HEK293T (cell line): ENCODE results near the gene NUP37.

Source experiments
- CTCF ChIA-PET: fragments of 350-600 bp; formaldehyde crosslinking; extraction: SDS; loops from one replicate; lab custom pipeline; 2021; ENCODE audit warnings: antibody characterized with exemption, inconsistent platforms; lab: Yijun Ruan, JAX
- POLR2A ChIA-PET: fragments of 350-600 bp; formaldehyde crosslinking; extraction: SDS; loops from one replicate; lab custom pipeline; 2020; ENCODE audit warnings: antibody characterized with exemption, inconsistent platforms; lab: Yijun Ruan, JAX
- DNase-seq: peaks from one replicate; pipeline ENCODE4 v3.0.0; 2012; ENCODE audit warnings: mixed read lengths; ENCODE audit errors: extremely low spot score
- ARNT ChIP-seq: fragments of 450-650 bp; IDR thresholded peaks from 2 replicates; pipeline ENCODE4 v1.6.1; 2017; ENCODE audit warnings: mild to moderate bottlenecking
- BHLHE40 ChIP-seq: fragments of 450-650 bp; IDR thresholded peaks from 2 replicates; pipeline ENCODE4 v1.6.1; 2016; ENCODE audit warnings: mild to moderate bottlenecking, moderate library complexity, borderline replicate concordance
- CTBP1 ChIP-seq: fragments of 450-650 bp; IDR thresholded peaks from 2 replicates; pipeline ENCODE4 v1.6.1; 2016; ENCODE audit warnings: borderline replicate concordance
- ELF4 ChIP-seq: fragments of 450-650 bp; IDR thresholded peaks from 2 replicates; pipeline ENCODE4 v1.6.1; 2017; ENCODE audit warnings: antibody characterized with exemption
- FOXA1 ChIP-seq: fragments of 450-650 bp; IDR thresholded peaks from 2 replicates; pipeline ENCODE4 v1.6.1; 2016; ENCODE audit warnings: mild to moderate bottlenecking
- FOXK2 ChIP-seq: fragments of 450-650 bp; IDR thresholded peaks from 2 replicates; pipeline ENCODE4 v1.6.1; 2016; ENCODE audit warnings: mild to moderate bottlenecking
- FOXM1 ChIP-seq: fragments of 450-650 bp; IDR thresholded peaks from 2 replicates; pipeline ENCODE4 v1.6.1; 2017; ENCODE audit warnings: mild to moderate bottlenecking, borderline replicate concordance
- HDGF ChIP-seq: fragments of 450-650 bp; IDR thresholded peaks from 2 replicates; pipeline ENCODE4 v1.6.1; 2017; ENCODE audit warnings: antibody characterized with exemption, borderline replicate concordance
- L3MBTL2 ChIP-seq: fragments of 450-650 bp; conservative IDR thresholded peaks from 2 replicates; pipeline ENCODE4 v1.6.1; 2016; ENCODE audit warnings: mild to moderate bottlenecking
- LEF1 ChIP-seq: fragments of 450-650 bp; IDR thresholded peaks from 2 replicates; pipeline ENCODE4 v1.6.1; 2017; ENCODE audit warnings: mild to moderate bottlenecking, borderline replicate concordance
- NFRKB ChIP-seq: fragments of 450-650 bp; IDR thresholded peaks from 2 replicates; pipeline ENCODE4 v1.6.1; 2016; ENCODE audit warnings: mild to moderate bottlenecking, moderate library complexity
- PKNOX1 ChIP-seq: fragments of 450-650 bp; IDR thresholded peaks from 2 replicates; pipeline ENCODE4 v1.6.1; 2016
- SP1 ChIP-seq: fragments of 450-650 bp; IDR thresholded peaks from 2 replicates; pipeline ENCODE4 v1.6.1; 2017
- SUZ12 ChIP-seq: fragments of 450-650 bp; IDR thresholded peaks from 2 replicates; pipeline ENCODE4 v1.6.1; 2016; ENCODE audit warnings: mild to moderate bottlenecking
- TARDBP ChIP-seq: fragments of 450-650 bp; IDR thresholded peaks from 2 replicates; pipeline ENCODE4 v1.6.1; 2016
- ZNF384 ChIP-seq: fragments of 450-650 bp; IDR thresholded peaks from 2 replicates; pipeline ENCODE4 v1.6.1; 2016

The NUP37 gene

GRCh38 chr12:102069707-102070106 is 50.2 kb downstream of the NUP37 start:
- TF ChIP-seq PKNOX1 (no peak), L3MBTL2 (no peak), FOXM1 (no peak), CTBP1 (no peak), LEF1 (no peak), HDGF (no peak), ELF4 (no peak), ARNT (no peak), BHLHE40 (no peak), FOXK2 (no peak), SUZ12 (no peak), ZNF384 (no peak), FOXA1 (no peak)
- CTCF ChIA-PET, result interaction anchor here (0.8 kb wide), 1 partner anchor 26 kb away, joined by 3 read pairs; no protein-coding TSS in a partner anchor
- DNase-seq, result no peak
- POLR2A ChIA-PET, result interaction anchor here (1.0 kb wide), 1 partner anchor 8 kb away, joined by 3 read pairs; the partner anchor contains the start of gene WASHC3

GRCh38 chr12:102067574-102068258 is 52.2 kb downstream of the NUP37 start:
- no peak for DNase-seq
- ChIA-PET POLR2A (no interaction called here), CTCF (no interaction called here)
- no peak for TF ChIP-seq L3MBTL2
- TF ChIP-seq NFRKB, result no peak
- TF ChIP-seq LEF1, result no peak
- TF ChIP-seq HDGF, result no peak
- no peak for TF ChIP-seq FOXK2
- TF ChIP-seq ELF4, result no peak
- no peak for TF ChIP-seq PKNOX1
- no peak for TF ChIP-seq SUZ12
- no peak for TF ChIP-seq BHLHE40
- no peak for TF ChIP-seq SP1
- no peak for TF ChIP-seq FOXA1

- CTCF ChIA-PET, result no interaction called here
- POLR2A ChIA-PET, result no interaction called here
- no peak for TF ChIP-seq ELF4
- TF ChIP-seq FOXK2, result no peak
- TF ChIP-seq L3MBTL2, result no peak
- TF ChIP-seq ZNF384, result no peak
- TF ChIP-seq PKNOX1, result no peak
- TF ChIP-seq LEF1, result no peak
- TF ChIP-seq NFRKB, result no peak
- no peak for TF ChIP-seq CTBP1
- no peak for TF ChIP-seq SP1
- no peak for TF ChIP-seq SUZ12
- TF ChIP-seq FOXM1, result no peak
Observed at GRCh38 chr12:102064476-102064875, 55.4 kb downstream of the NUP37 start.

GRCh38 chr12:102063069-102063468 is 56.8 kb downstream of the NUP37 start:
- CTCF ChIA-PET, result no interaction called here
- no peak for DNase-seq
- no peak for TF ChIP-seq CTBP1
- TF ChIP-seq LEF1, result no peak
- TF ChIP-seq NFRKB, result no peak
- TF ChIP-seq TARDBP, result no peak
- no peak for TF ChIP-seq FOXA1
- no peak for TF ChIP-seq FOXK2
- TF ChIP-seq L3MBTL2, result no peak
- no peak for TF ChIP-seq BHLHE40
- no peak for TF ChIP-seq HDGF
- TF ChIP-seq PKNOX1, result no peak
- TF ChIP-seq ELF4, result no peak
- no peak for TF ChIP-seq FOXM1
- no peak for TF ChIP-seq SP1
- TF ChIP-seq SUZ12, result no peak
- TF ChIP-seq ZNF384, result no peak
- POLR2A ChIA-PET, result no interaction called here

More at GRCh38 chr12:102064476-102064875, 55.4 kb downstream of the NUP37 start:
- DNase-seq, result no peak

GRCh38 chr12:102062419-102062806 is 57.5 kb downstream of the NUP37 start:
- CTCF ChIA-PET, result no interaction called here
- POLR2A ChIA-PET, result interaction anchor here (0.6 to 1.0 kb wide), 7 partner anchors 8 to 131 kb away, joined by 3 to 5 read pairs (median 3); no protein-coding TSS in a partner anchor
- no peak for DNase-seq
- TF ChIP-seq L3MBTL2 (no peak), SP1 (no peak), HDGF (no peak), TARDBP (no peak), NFRKB (no peak), ARNT (no peak), CTBP1 (no peak), PKNOX1 (no peak), FOXK2 (no peak), SUZ12 (no peak), ZNF384 (no peak), BHLHE40 (no peak), FOXA1 (no peak), LEF1 (no peak), FOXM1 (no peak)
